ENCODE measurements around the gene SLC7A9. TPM values are rescaled to one million over a fixed set of nuclear protein-coding genes. Genes with fewer than 3 reads are reported as not detected.

SLC7A9 gene
- total and polyA plus RNA-seq, 4 donors, result 6.8 to 16.3 (median 9.8) TPM

GRCh38 chr19:32811151-32811550 lies 58.4 kb downstream of the SLC7A9 start:
- Histone ChIP-seq H3K4me1 (ENCODE audit: control insufficient read depth in 4 of 4, insufficient read depth in 4 of 4, low read length in 3 of 4) (no peaks in the 10 kb centered on the region), H3K36me3 (ENCODE audit: control insufficient read depth in 4 of 4, insufficient read depth in 3 of 4, low read depth in 1 of 4, low read length in 3 of 4) (no peaks in the 10 kb centered on the region), H3K4me3 (ENCODE audit: low read depth in 1 of 3, low read length in 3 of 3) (no peak overlapping the region), H3K27ac (ENCODE audit: low read depth in 1 of 2, low read length in 2 of 2) (no peak overlapping the region), H3K9me3 (ENCODE audit: control insufficient read depth in 4 of 4, low read length in 3 of 4) (no peaks in the 10 kb centered on the region), H3K9ac (ENCODE audit: low read depth in 1 of 2, low read length in 2 of 2) (no peak overlapping the region), H3K27me3 (ENCODE audit: control insufficient read depth in 4 of 4, insufficient read depth in 4 of 4, low read length in 3 of 4) (no peaks in the 10 kb centered on the region)
- DNase-seq (ENCODE audit: low spot score), result no peak
- WGBS, result 86% methylated on average over 11 of the region's 11 CpGs
- TF ChIP-seq NR2F2 (IDR thresholded peaks at IDR 0.05) (no peak), HNF4G (IDR thresholded peaks at IDR 0.05) (no peak), RAD21 (IDR thresholded peaks at IDR 0.05) (no peak), YY1 (IDR thresholded peaks at IDR 0.05) (no peak), MAX (IDR thresholded peaks at IDR 0.05) (no peak), FOXA2 (IDR thresholded peaks at IDR 0.05) (no peak), RXRA (IDR thresholded peaks at IDR 0.05) (no peak), ATF3 (IDR thresholded peaks at IDR 0.05) (no peak), TAF1 (conservative IDR thresholded peaks at IDR 0.05) (no peak), EGR1 (IDR thresholded peaks at IDR 0.05; ENCODE audit: low read depth in 2 of 2) (no peak), GABPA (IDR thresholded peaks at IDR 0.05 in 1 of 2, conservative IDR thresholded peaks at IDR 0.05 in 1 of 2) (no peak), ZBTB33 (IDR thresholded peaks at IDR 0.05) (no peak), FOXA1 (IDR thresholded peaks at IDR 0.05) (no peak), HNF4A (conservative IDR thresholded peaks at IDR 0.05) (no peak)

GRCh38 chr19:32810452-32810851 lies 59.1 kb downstream of the SLC7A9 start:
- H3K4me3 ChIP-seq (ENCODE audit: low read depth in 1 of 3, low read length in 3 of 3), result no peak overlapping the region
- no peaks in the 10 kb centered on the region for H3K27me3 ChIP-seq (ENCODE audit: control insufficient read depth in 4 of 4, insufficient read depth in 4 of 4, low read length in 3 of 4)
- H3K9ac ChIP-seq (ENCODE audit: low read depth in 1 of 2, low read length in 2 of 2), result no peak overlapping the region
- no peaks in the 10 kb centered on the region for H3K4me1 ChIP-seq (ENCODE audit: control insufficient read depth in 4 of 4, insufficient read depth in 4 of 4, low read length in 3 of 4)
- WGBS, result 87% methylated on average over 9 of the region's 9 CpGs
- TF ChIP-seq YY1 (IDR thresholded peaks at IDR 0.05) (no peak), RXRA (IDR thresholded peaks at IDR 0.05) (no peak), MAX (IDR thresholded peaks at IDR 0.05) (no peak), JUND (IDR thresholded peaks at IDR 0.05) (no peak), EGR1 (IDR thresholded peaks at IDR 0.05; ENCODE audit: low read depth in 2 of 2) (no peak), NR2F2 (IDR thresholded peaks at IDR 0.05) (no peak), HNF4G (IDR thresholded peaks at IDR 0.05) (no peak), ZBTB33 (IDR thresholded peaks at IDR 0.05) (no peak), REST (IDR thresholded peaks at IDR 0.05) (no peak), RAD21 (IDR thresholded peaks at IDR 0.05) (no peak), CTCF (IDR thresholded peaks at IDR 0.05; ENCODE audit: low read depth, low read length, missing input control) (no peak), SP1 (IDR thresholded peaks at IDR 0.05) (no peak), GABPA (IDR thresholded peaks at IDR 0.05 in 1 of 2, conservative IDR thresholded peaks at IDR 0.05 in 1 of 2) (no peak), HNF4A (conservative IDR thresholded peaks at IDR 0.05) (no peak)
- no peak for DNase-seq (ENCODE audit: low spot score)
- no peaks in the 10 kb centered on the region for H3K36me3 ChIP-seq (ENCODE audit: control insufficient read depth in 4 of 4, insufficient read depth in 3 of 4, low read depth in 1 of 4, low read length in 3 of 4)
- no peaks in the 10 kb centered on the region for H3K9me3 ChIP-seq (ENCODE audit: control insufficient read depth in 4 of 4, low read length in 3 of 4)
- no peak overlapping the region for H3K27ac ChIP-seq (ENCODE audit: low read depth in 1 of 2, low read length in 2 of 2)

Data from liver (tissue), 9 donors.